ENCODE measurements around the gene MARCHF10. TPM values are rescaled to one million over a fixed set of nuclear protein-coding genes. Genes with fewer than 3 reads are reported as not detected.

The MARCHF10 gene
- total RNA-seq, 1 experiment from 2014 or later = not detected

DNA sequence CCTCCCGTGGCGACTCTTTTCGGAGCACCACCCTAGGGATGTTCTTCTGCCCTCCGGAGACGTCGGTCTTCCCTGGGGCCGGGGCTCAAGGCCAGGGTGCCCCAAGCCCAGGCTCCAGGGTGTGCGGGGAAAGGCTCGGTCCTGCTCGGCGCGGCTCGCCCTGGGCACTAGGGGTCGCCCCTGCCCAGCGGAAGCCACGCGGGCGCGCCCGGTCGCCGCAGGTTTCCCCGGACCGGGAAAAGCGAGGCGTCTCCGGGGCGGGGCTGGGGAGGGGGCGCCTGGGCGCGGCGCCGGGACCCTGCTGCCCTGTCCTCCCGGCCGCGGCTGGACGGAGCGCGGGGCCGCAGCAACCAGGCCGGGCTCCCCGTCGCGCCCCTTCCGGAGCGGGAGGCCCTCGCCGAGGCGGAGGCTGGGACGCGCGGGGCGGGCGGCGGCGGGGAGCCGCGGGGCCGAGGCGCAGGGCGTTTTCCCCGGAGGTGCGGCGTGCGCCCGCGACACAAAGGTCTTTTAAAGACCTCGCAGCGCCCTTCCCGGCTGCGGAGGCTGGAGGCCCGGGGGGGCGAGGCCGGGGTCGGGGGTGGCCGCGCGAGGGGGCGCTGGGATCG, 104.2 kb downstream of the MARCHF10 start:
- peak; percentile 70 for DNase-seq (ENCODE audit: low spot score)
- CTCF ChIA-PET = no interaction called here

DNA sequence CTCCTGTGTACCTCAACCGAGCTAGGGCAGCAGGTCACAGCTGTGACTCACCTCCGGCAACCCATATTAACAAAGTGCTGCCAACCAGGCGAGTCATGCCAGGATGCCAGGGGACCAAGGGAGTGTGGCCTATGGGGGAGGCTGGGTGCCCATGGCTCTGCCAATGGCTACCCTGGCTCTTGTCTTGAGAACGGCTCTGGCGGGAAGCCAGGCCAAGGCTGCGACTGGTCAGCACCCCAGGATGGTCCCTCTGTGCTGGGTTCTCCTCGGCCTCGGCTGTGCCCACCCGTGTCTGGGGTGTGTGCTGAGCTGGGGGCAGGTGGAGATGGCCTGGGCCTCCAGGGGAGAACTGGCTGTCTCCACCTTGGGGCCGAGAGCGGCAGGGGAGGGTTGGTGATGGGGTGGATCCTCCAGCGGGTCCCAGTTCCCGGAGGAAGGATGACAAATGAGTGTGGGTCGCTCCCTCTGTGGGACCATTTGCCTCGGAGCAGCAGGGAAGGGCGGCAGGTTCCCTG, 104.8 kb downstream of the MARCHF10 start:
- ChIA-PET POLR2A (ENCODE audit: low non-redundant PET) (no interaction called here), CTCF (no interaction called here)
- intact Hi-C loops (cut with micrococcal nuclease; ENCODE audit: unreplicated experiment) = loop anchor here (5.0 kb wide), 1 partner anchor 704 kb away; no protein-coding TSS in a partner anchor
- Histone ChIP-seq H3K27me3 (replicated peaks; ENCODE audit: insufficient read depth, low read depth, low read length, poor library complexity) (no peaks in the 10 kb centered on the region), H3K4me3 (ENCODE audit: low read depth, low read length, poor library complexity, severe bottlenecking) (peak overlapping the region; percentile 62), H3K4me1 (ENCODE audit: insufficient read depth, low read length, poor library complexity, severe bottlenecking) (peaks cover 6% of the 10 kb centered on the region), H3K9me3 (ENCODE audit: low read depth, low read length, poor library complexity, severe bottlenecking) (no peaks in the 10 kb centered on the region), H3K36me3 (ENCODE audit: insufficient read depth, low read length, poor library complexity, severe bottlenecking) (no peaks in the 10 kb centered on the region), H3K27ac (ENCODE audit: low read depth, low read length, poor library complexity, severe bottlenecking) (no peak overlapping the region)
- TF ChIP-seq, protein P1, sequence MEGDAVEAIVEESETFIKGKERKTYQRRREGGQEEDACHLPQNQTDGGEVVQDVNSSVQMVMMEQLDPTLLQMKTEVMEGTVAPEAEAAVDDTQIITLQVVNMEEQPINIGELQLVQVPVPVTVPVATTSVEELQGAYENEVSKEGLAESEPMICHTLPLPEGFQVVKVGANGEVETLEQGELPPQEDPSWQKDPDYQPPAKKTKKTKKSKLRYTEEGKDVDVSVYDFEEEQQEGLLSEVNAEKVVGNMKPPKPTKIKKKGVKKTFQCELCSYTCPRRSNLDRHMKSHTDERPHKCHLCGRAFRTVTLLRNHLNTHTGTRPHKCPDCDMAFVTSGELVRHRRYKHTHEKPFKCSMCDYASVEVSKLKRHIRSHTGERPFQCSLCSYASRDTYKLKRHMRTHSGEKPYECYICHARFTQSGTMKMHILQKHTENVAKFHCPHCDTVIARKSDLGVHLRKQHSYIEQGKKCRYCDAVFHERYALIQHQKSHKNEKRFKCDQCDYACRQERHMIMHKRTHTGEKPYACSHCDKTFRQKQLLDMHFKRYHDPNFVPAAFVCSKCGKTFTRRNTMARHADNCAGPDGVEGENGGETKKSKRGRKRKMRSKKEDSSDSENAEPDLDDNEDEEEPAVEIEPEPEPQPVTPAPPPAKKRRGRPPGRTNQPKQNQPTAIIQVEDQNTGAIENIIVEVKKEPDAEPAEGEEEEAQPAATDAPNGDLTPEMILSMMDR (conservative IDR thresholded peaks at IDR 0.05; ENCODE audit: low read depth, low read length) = no peak
- DNase-seq (ENCODE audit: low spot score) = no peak
- no TSS peak for BruUV-seq (replicated peaks)

More for the DNA sequence above, 104.2 kb downstream of the MARCHF10 start:
- BruUV-seq (replicated peaks) = no TSS peak
- Histone ChIP-seq H3K27me3 (replicated peaks; ENCODE audit: insufficient read depth, low read depth, low read length, poor library complexity) (no peaks in the 10 kb centered on the region), H3K4me3 (ENCODE audit: low read depth, low read length, poor library complexity, severe bottlenecking) (peak overlapping the region; percentile 62), H3K27ac (ENCODE audit: low read depth, low read length, poor library complexity, severe bottlenecking) (no peak overlapping the region), H3K9me3 (ENCODE audit: low read depth, low read length, poor library complexity, severe bottlenecking) (peaks cover 5% of the 10 kb centered on the region), H3K36me3 (ENCODE audit: insufficient read depth, low read length, poor library complexity, severe bottlenecking) (no peaks in the 10 kb centered on the region), H3K4me1 (ENCODE audit: insufficient read depth, low read length, poor library complexity, severe bottlenecking) (peaks cover 6% of the 10 kb centered on the region)
- POLR2A ChIA-PET (ENCODE audit: low non-redundant PET) = no interaction called here
- intact Hi-C loops (cut with micrococcal nuclease; ENCODE audit: unreplicated experiment) = loop anchor here (1.0 to 5.0 kb wide), 2 partner anchors 264 to 703 kb away; no protein-coding TSS in a partner anchor
- TF ChIP-seq EZH2 (IDR thresholded peaks at IDR 0.05; ENCODE audit: borderline replicate concordance, low read depth, low read length, poor library complexity, severe bottlenecking) = no peak
- TF ChIP-seq, protein P1 (conservative IDR thresholded peaks at IDR 0.05; ENCODE audit: low read depth, low read length) = peak; percentile 81

DNA sequence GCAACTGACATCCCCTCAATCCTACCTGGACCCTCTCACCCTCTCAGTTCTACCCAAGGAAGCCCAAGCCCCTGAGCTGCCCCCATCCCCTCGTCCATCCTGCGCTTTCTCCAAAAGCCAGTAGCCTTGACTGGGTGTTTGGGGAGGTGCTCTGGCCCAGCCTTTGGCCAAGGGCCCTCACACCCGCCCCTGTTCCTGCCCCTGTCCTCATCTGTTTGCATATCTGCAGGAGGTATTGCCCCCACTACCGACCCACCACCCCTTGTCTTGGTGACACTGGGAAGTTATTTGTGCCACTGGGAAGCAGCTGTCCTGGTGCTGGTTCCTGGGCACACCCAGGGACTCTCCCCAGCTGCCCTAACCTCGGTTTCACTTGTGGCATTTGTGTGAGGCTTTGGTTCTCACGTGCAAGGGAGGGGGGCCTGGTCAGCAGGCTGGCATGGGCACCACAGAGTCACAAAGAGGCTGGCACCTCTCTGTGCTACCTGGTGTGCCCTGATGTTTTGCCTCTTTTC, 105.3 kb downstream of the MARCHF10 start:
- H3K27ac ChIP-seq (ENCODE audit: low read depth, low read length, poor library complexity, severe bottlenecking) = no peak overlapping the region
- no TSS peak for BruUV-seq (replicated peaks)
- no peaks in the 10 kb centered on the region for H3K27me3 ChIP-seq (replicated peaks; ENCODE audit: insufficient read depth, low read depth, low read length, poor library complexity)
- no peak overlapping the region for H3K4me3 ChIP-seq (ENCODE audit: low read depth, low read length, poor library complexity, severe bottlenecking)
- H3K36me3 ChIP-seq (ENCODE audit: insufficient read depth, low read length, poor library complexity, severe bottlenecking) = no peaks in the 10 kb centered on the region
- CTCF ChIA-PET = no interaction called here
- DNase-seq (ENCODE audit: low spot score) = no peak
- peaks cover 6% of the 10 kb centered on the region for H3K4me1 ChIP-seq (ENCODE audit: insufficient read depth, low read length, poor library complexity, severe bottlenecking)
- TF ChIP-seq, protein P1 (conservative IDR thresholded peaks at IDR 0.05; ENCODE audit: low read depth, low read length) = no peak
- no peak for TF ChIP-seq EZH2 (IDR thresholded peaks at IDR 0.05; ENCODE audit: borderline replicate concordance, low read depth, low read length, poor library complexity, severe bottlenecking)
- POLR2A ChIA-PET (ENCODE audit: low non-redundant PET) = no interaction called here
- intact Hi-C loops (cut with micrococcal nuclease; ENCODE audit: unreplicated experiment) = loop anchor here (5.0 kb wide), 1 partner anchor 704 kb away; no protein-coding TSS in a partner anchor
- H3K9me3 ChIP-seq (ENCODE audit: low read depth, low read length, poor library complexity, severe bottlenecking) = no peaks in the 10 kb centered on the region
